Osteoblast (primary cell): ENCODE data around the gene ENPP7. TPM values are rescaled to one million over a fixed set of nuclear protein-coding genes. Genes with fewer than 3 reads are reported as not detected.
A peak's percentile ranks its signal among the peaks of the same experiment; 100 is the strongest.

ENCODE experiments used
- DNase-seq: peaks from one replicate; pipeline ENCODE4 v3.0.0; 2011; ENCODE audit warnings: low spot score, mixed read lengths; ENCODE audit not compliant: insufficient read length; ENCODE audit errors: missing footprints
- H2AFZ ChIP-seq: 2 replicates; pipeline ENCODE4 v1.6.0; 2011; ENCODE audit warnings: mild to moderate bottlenecking, low read length
- H3K27ac ChIP-seq: 2 replicates; pipeline ENCODE4 v1.5.1; 2011; ENCODE audit warnings: mild to moderate bottlenecking, low read depth, low read length, moderate library complexity
- H3K27me3 ChIP-seq: 2 replicates; pipeline ENCODE4 v1.6.0; 2012; ENCODE audit warnings: mild to moderate bottlenecking, control low read depth, inconsistent platforms, low read length, moderate library complexity; ENCODE audit not compliant: insufficient read depth
- H3K36me3 ChIP-seq: 2 replicates; pipeline ENCODE4 v1.5.1; 2011; ENCODE audit warnings: mild to moderate bottlenecking, low read length, control low read depth, moderate library complexity; ENCODE audit not compliant: insufficient read depth
- H3K4me1 ChIP-seq: 2 replicates; pipeline ENCODE4 v1.5.1; 2011; ENCODE audit warnings: mild to moderate bottlenecking, low read length, control low read depth, moderate library complexity; ENCODE audit not compliant: insufficient read depth
- H3K4me2 ChIP-seq: 2 replicates; pipeline ENCODE4 v1.6.0; 2011; ENCODE audit warnings: mild to moderate bottlenecking, low read length; ENCODE audit not compliant: insufficient read depth
- H3K4me3 ChIP-seq: fragments of 200-600 bp; sonication (generic); 3 replicates; pipeline ENCODE4 v1.5.1; 2012; ENCODE audit warnings: mild to moderate bottlenecking, low read length, inconsistent platforms; ENCODE audit not compliant: insufficient read depth
- H3K79me2 ChIP-seq: 2 replicates; pipeline ENCODE4 v1.6.0; 2012; ENCODE audit warnings: mild to moderate bottlenecking, low read length, control low read depth, inconsistent platforms; ENCODE audit not compliant: insufficient read depth
- H3K9me3 ChIP-seq: 2 replicates; pipeline ENCODE4 v1.5.1; 2011; ENCODE audit warnings: low read depth, low read length, control low read depth
- H4K20me1 ChIP-seq: 2 replicates; pipeline ENCODE4 v1.6.0; 2012; ENCODE audit warnings: mild to moderate bottlenecking, low read length, control low read depth; ENCODE audit not compliant: insufficient read depth
- total RNA-seq: library from RNA; depleted of rRNA; stranded (reverse); fragments of >200 nt; gene quantifications from 2 replicates; pipeline ENCODE4 v1.2.3, GENCODE V29; 2012
- TF ChIP-seq, protein P1 (sequence below): IDR thresholded peaks from 2 replicates; pipeline ENCODE4 v1.5.1; 2011; ENCODE audit warnings: mild to moderate bottlenecking, low read depth, low read length, moderate library complexity; ENCODE audit errors: extremely low read depth

Gene ENPP7
- total RNA-seq, 1 donor, result not detected

DNA sequence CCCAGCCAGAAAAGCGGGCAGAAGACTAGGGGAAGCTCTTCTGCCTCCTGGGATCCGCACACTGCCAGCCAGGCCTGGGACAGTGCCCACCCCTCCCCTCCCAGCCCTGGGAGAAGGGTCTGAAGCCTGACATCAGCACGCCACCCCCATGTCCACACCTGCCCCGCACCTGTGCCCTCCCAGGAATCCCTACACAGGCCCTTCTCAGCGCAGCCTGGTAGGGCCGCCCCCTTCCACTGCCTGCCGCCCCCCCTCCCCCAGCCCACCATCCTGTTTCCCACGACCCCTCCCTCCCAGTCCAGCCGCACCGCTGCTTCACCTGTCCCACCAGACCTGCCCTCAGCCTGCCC is 10.6 kb downstream of the ENPP7 start:
- Histone ChIP-seq H3K79me2 (no peaks in the 10 kb centered on the region), H3K36me3 (no peaks in the 10 kb centered on the region), H2AFZ (no peak overlapping the region), H3K9me3 (no peaks in the 10 kb centered on the region), H3K4me1 (peaks cover 3% of the 10 kb centered on the region), H3K4me2 (no peak overlapping the region), H3K27me3 (peaks cover 61% of the 10 kb centered on the region), H3K4me3 (no peak overlapping the region), H4K20me1 (no peaks in the 10 kb centered on the region), H3K27ac (no peak overlapping the region)
- peak; percentile 66 for DNase-seq
- TF ChIP-seq, protein P1, sequence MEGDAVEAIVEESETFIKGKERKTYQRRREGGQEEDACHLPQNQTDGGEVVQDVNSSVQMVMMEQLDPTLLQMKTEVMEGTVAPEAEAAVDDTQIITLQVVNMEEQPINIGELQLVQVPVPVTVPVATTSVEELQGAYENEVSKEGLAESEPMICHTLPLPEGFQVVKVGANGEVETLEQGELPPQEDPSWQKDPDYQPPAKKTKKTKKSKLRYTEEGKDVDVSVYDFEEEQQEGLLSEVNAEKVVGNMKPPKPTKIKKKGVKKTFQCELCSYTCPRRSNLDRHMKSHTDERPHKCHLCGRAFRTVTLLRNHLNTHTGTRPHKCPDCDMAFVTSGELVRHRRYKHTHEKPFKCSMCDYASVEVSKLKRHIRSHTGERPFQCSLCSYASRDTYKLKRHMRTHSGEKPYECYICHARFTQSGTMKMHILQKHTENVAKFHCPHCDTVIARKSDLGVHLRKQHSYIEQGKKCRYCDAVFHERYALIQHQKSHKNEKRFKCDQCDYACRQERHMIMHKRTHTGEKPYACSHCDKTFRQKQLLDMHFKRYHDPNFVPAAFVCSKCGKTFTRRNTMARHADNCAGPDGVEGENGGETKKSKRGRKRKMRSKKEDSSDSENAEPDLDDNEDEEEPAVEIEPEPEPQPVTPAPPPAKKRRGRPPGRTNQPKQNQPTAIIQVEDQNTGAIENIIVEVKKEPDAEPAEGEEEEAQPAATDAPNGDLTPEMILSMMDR, result no peak

- Histone ChIP-seq H3K27me3 (peaks cover 67% of the 10 kb centered on the region), H2AFZ (no peak overlapping the region), H3K79me2 (no peaks in the 10 kb centered on the region), H3K27ac (no peak overlapping the region), H3K9me3 (no peaks in the 10 kb centered on the region), H3K4me3 (no peak overlapping the region), H3K4me2 (no peak overlapping the region), H3K36me3 (no peaks in the 10 kb centered on the region), H3K4me1 (peaks cover 3% of the 10 kb centered on the region), H4K20me1 (no peaks in the 10 kb centered on the region)
- TF ChIP-seq, protein P1, result peak; percentile 68
- DNase-seq, result peak; percentile 98
These were observed 11.2 kb downstream of the ENPP7 start for GRCh38 chr17:79741751-79742588.

DNA sequence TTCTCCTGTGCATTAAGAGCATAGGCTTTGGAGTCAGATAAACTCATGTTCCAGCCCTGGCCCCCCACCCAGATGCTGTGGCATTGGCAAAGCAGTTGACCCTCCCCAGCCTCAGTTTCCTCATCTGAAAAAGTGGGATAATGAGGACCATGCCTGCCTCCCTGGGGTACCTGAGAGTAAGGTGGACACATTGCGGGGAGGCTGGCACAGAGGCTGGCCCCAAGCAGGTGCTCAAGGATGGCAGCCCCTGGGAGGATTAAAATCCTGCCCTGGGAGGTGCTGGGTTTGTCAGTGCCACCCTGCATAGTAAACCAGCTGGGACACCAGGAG is 11.8 kb downstream of the ENPP7 start:
- Histone ChIP-seq H3K79me2 (no peaks in the 10 kb centered on the region), H4K20me1 (no peaks in the 10 kb centered on the region), H2AFZ (no peak overlapping the region), H3K27me3 (peaks cover 73% of the 10 kb centered on the region), H3K4me3 (no peak overlapping the region), H3K27ac (no peak overlapping the region), H3K4me1 (peaks cover 3% of the 10 kb centered on the region), H3K36me3 (no peaks in the 10 kb centered on the region), H3K9me3 (no peaks in the 10 kb centered on the region), H3K4me2 (no peak overlapping the region)
- TF ChIP-seq, protein P1, result no peak
- DNase-seq, result no peak

GRCh38 chr17:79742951-79743476 is 12.3 kb downstream of the ENPP7 start:
- Histone ChIP-seq H2AFZ (no peak overlapping the region), H3K4me1 (peaks cover 3% of the 10 kb centered on the region), H3K79me2 (no peaks in the 10 kb centered on the region), H3K9me3 (no peaks in the 10 kb centered on the region), H3K36me3 (no peaks in the 10 kb centered on the region), H3K27me3 (peaks cover 74% of the 10 kb centered on the region), H3K27ac (no peak overlapping the region), H3K4me3 (no peak overlapping the region), H3K4me2 (no peak overlapping the region), H4K20me1 (no peaks in the 10 kb centered on the region)
- TF ChIP-seq, protein P1, result no peak
- peak; percentile 66 for DNase-seq
